ENCODE results near the gene WDR83. TPM values are rescaled to one million over a fixed set of nuclear protein-coding genes. Genes with fewer than 3 reads are reported as not detected.

WDR83 gene
- total and polyA plus RNA-seq, 4 donors, result 3.9 to 5.1 (median 4.2) TPM

- no peak for DNase-seq (ENCODE audit: low spot score)
Measured at GRCh38 chr19:12670159-12670928, 3.7 kb downstream of the WDR83 start.

GRCh38 chr19:12672744-12673143, 6.1 kb downstream of the WDR83 start:
- 93% methylated on average over 10 of the region's 10 CpGs for WGBS
- no peak for DNase-seq (ENCODE audit: low spot score)
- H3K9ac ChIP-seq (ENCODE audit: low read depth in 1 of 2, low read length in 2 of 2), result no peak overlapping the region
- no peak overlapping the region for H3K27ac ChIP-seq (ENCODE audit: low read depth in 1 of 2, low read length in 2 of 2)
- H3K4me3 ChIP-seq (ENCODE audit: low read depth in 1 of 3, low read length in 3 of 3), result no peak overlapping the region
- no peak for TF ChIP-seq GABPA (IDR thresholded peaks at IDR 0.05 in 1 of 2, conservative IDR thresholded peaks at IDR 0.05 in 1 of 2)
- H3K4me1 ChIP-seq (ENCODE audit: control insufficient read depth in 4 of 4, insufficient read depth in 4 of 4, low read length in 3 of 4), result peaks cover 13 to 24% (median 22%) of the 10 kb centered on the region in 4 donors
- H3K9me3 ChIP-seq (ENCODE audit: control insufficient read depth in 4 of 4, low read length in 3 of 4), result no peaks in the 10 kb centered on the region
- peaks cover 8 to 34% (median 17%) of the 10 kb centered on the region in 4 donors for H3K36me3 ChIP-seq (ENCODE audit: control insufficient read depth in 4 of 4, insufficient read depth in 3 of 4, low read depth in 1 of 4, low read length in 3 of 4)
- no peaks in the 10 kb centered on the region for H3K27me3 ChIP-seq (ENCODE audit: control insufficient read depth in 4 of 4, insufficient read depth in 4 of 4, low read length in 3 of 4)

More at GRCh38 chr19:12670159-12670928, 3.7 kb downstream of the WDR83 start:
- H3K36me3 ChIP-seq (ENCODE audit: control insufficient read depth in 4 of 4, insufficient read depth in 3 of 4, low read depth in 1 of 4, low read length in 3 of 4), result peaks cover 3 to 18% (median 7%) of the 10 kb centered on the region in 4 donors
- H3K27me3 ChIP-seq (ENCODE audit: control insufficient read depth in 4 of 4, insufficient read depth in 4 of 4, low read length in 3 of 4), result no peaks in the 10 kb centered on the region
- H3K9me3 ChIP-seq (ENCODE audit: control insufficient read depth in 4 of 4, low read length in 3 of 4), result no peaks in the 10 kb centered on the region
- no peak for TF ChIP-seq FOXA1 (IDR thresholded peaks at IDR 0.05)
- no peak for TF ChIP-seq RAD21 (IDR thresholded peaks at IDR 0.05)
- TF ChIP-seq MAX (IDR thresholded peaks at IDR 0.05), result no peak
- TF ChIP-seq RXRA (IDR thresholded peaks at IDR 0.05), result no peak
- TF ChIP-seq NR2F2 (IDR thresholded peaks at IDR 0.05), result no peak
- no peak for TF ChIP-seq CTCF (IDR thresholded peaks at IDR 0.05; ENCODE audit: low read depth, low read length, missing input control)
- TF ChIP-seq ATF3 (IDR thresholded peaks at IDR 0.05), result no peak
- no peak for TF ChIP-seq FOXA2 (IDR thresholded peaks at IDR 0.05)
- WGBS, result 39% methylated on average over 26 of the region's 26 CpGs
- H3K9ac ChIP-seq (ENCODE audit: low read depth in 1 of 2, low read length in 2 of 2), result peak overlapping the region; percentile 88 to 97
- peak overlapping the region; percentile 74 to 99 (median 89) for H3K4me3 ChIP-seq (ENCODE audit: low read depth in 1 of 3, low read length in 3 of 3)
- H3K4me1 ChIP-seq (ENCODE audit: control insufficient read depth in 4 of 4, insufficient read depth in 4 of 4, low read length in 3 of 4), result peaks cover 17 to 45% (median 40%) of the 10 kb centered on the region in 4 donors
- H3K27ac ChIP-seq (ENCODE audit: low read depth in 1 of 2, low read length in 2 of 2), result peak overlapping the region in 1 of 2 donors; percentile 96

GRCh38 chr19:12675399-12675798, 8.8 kb downstream of the WDR83 start:
- 95% methylated on average over 10 of the region's 10 CpGs for WGBS
- Histone ChIP-seq H3K9me3 (ENCODE audit: control insufficient read depth in 4 of 4, low read length in 3 of 4) (no peaks in the 10 kb centered on the region), H3K4me1 (ENCODE audit: control insufficient read depth in 4 of 4, insufficient read depth in 4 of 4, low read length in 3 of 4) (peaks cover 4 to 28% (median 20%) of the 10 kb centered on the region in 4 donors), H3K4me3 (ENCODE audit: low read depth in 1 of 3, low read length in 3 of 3) (no peak overlapping the region), H3K27me3 (ENCODE audit: control insufficient read depth in 4 of 4, insufficient read depth in 4 of 4, low read length in 3 of 4) (no peaks in the 10 kb centered on the region), H3K27ac (ENCODE audit: low read depth in 1 of 2, low read length in 2 of 2) (no peak overlapping the region), H3K36me3 (ENCODE audit: control insufficient read depth in 4 of 4, insufficient read depth in 3 of 4, low read depth in 1 of 4, low read length in 3 of 4) (peaks cover 16 to 46% (median 28%) of the 10 kb centered on the region in 4 donors), H3K9ac (ENCODE audit: low read depth in 1 of 2, low read length in 2 of 2) (no peak overlapping the region)
- no peak for DNase-seq (ENCODE audit: low spot score)
- TF ChIP-seq ATF3 (IDR thresholded peaks at IDR 0.05), result no peak
- TF ChIP-seq JUND (IDR thresholded peaks at IDR 0.05), result no peak
- TF ChIP-seq GABPA (IDR thresholded peaks at IDR 0.05 in 1 of 2, conservative IDR thresholded peaks at IDR 0.05 in 1 of 2), result no peak
- no peak for TF ChIP-seq NR2F2 (IDR thresholded peaks at IDR 0.05)
- TF ChIP-seq ZBTB33 (IDR thresholded peaks at IDR 0.05), result no peak
- no peak for TF ChIP-seq FOXA2 (IDR thresholded peaks at IDR 0.05)
- TF ChIP-seq HNF4G (IDR thresholded peaks at IDR 0.05), result no peak
- TF ChIP-seq YY1 (IDR thresholded peaks at IDR 0.05), result no peak
- no peak for TF ChIP-seq EGR1 (IDR thresholded peaks at IDR 0.05; ENCODE audit: low read depth in 2 of 2)
- no peak for TF ChIP-seq HNF4A (conservative IDR thresholded peaks at IDR 0.05)
